ENCODE data around the gene MSI2.

The MSI2 gene

DNA sequence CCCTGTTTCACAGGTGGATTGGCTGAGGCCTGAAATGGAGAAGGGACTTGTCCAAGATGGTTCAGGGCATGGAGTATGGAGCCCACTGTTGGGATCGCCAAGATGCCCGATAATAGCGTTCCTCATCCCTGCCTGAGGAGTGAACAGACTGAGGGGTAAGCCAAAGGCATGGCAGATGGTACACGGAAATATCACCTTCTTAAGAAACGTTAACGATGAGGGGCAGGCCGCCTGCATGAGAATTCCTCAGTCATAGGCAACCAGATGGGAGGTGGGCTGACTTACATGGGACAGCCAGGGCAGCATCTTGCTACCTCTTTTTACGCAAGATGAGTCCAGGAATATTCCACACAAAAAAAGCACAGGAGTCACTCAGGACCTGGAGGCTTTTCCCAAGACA is 300.7 kb downstream of the MSI2 start:
- Mint-ChIP-seq H3K27me3 (no peaks in the 10 kb centered on the region), H3K4me1 (peaks cover 34% of the 10 kb centered on the region), H3K36me3 (ENCODE audit: insufficient read depth) (peaks cover 7% of the 10 kb centered on the region), H3K4me3 (no peak overlapping the region), H3K9me3 (no peaks in the 10 kb centered on the region), H3K27ac (ENCODE audit: low read depth) (no peak overlapping the region)
- no peak for DNase-seq (ENCODE audit: low spot score in 2 of 2)
- ATAC-seq (replicated peaks; ENCODE audit: extremely low read depth, poor library complexity, severe bottlenecking) = no peak

DNA sequence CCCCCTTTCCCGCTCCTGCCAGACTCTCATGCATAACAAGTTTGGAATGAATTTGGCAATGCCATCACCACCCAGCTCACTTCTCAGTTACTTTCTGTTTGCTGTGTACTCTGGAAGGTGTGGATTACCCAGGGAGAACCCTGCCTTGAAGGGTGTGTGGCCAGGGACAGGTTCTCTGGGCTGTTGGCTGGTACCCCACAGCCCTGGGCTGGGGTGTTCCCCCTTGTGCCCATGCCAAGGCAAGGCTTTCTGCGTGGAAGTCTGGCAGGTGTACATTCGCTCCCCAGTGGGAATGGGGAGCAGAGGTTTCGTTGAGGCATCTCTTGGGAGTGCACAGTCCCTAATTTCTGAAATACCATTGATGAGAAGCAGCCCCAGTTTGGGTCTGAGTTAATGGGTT is 301.1 kb downstream of the MSI2 start:
- no peaks in the 10 kb centered on the region for H3K27me3 Mint-ChIP-seq
- no peak overlapping the region for H3K4me3 Mint-ChIP-seq
- H3K36me3 Mint-ChIP-seq (ENCODE audit: insufficient read depth) = peaks cover 9% of the 10 kb centered on the region
- peaks cover 30% of the 10 kb centered on the region for H3K4me1 Mint-ChIP-seq
- DNase-seq (ENCODE audit: low spot score in 2 of 2) (no peak), ATAC-seq (replicated peaks; ENCODE audit: extremely low read depth, poor library complexity, severe bottlenecking) (no peak)
- no peaks in the 10 kb centered on the region for H3K9me3 Mint-ChIP-seq
- no peak overlapping the region for H3K27ac Mint-ChIP-seq (ENCODE audit: low read depth)

DNA sequence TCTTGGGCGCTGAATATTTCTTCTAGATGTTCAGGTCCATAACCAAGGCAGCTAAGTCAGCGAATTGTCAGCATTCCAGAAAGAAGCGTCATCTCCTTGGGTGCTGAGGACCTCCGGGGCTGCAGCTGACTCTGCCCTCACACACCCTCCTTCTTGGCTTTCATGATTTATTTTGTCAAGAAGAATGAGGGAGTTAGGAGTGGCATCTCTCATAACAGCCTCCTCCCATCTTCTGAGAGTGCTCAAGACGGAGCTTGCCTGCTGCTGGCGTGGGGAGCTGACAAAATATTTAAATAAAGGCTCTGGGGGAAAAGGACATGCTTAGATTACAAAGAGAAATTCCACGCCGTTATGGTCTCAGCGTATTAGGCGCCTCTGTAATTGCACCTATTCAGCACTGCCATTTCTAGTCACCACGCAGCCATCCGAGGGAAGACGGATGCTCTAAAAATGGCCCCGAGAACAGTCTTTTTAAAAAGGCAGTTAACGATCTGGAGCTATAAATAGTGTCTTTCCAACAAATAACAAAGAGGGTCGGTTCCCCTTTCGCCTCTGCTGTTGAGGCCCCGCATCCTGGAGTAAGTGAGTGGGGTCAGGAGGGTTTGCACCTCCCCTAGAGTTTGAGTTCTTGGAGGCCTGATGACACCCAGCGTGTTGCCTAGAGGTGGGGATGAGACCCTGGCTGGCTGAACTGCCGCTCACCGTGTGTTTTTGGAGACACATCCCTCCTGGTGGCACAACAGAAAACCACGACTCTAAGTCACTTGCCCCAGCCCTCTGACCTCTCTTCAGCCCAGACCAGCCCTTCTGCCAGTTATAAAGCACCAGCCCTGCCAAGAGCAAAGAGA is 301.7 kb downstream of the MSI2 start:
- no peak overlapping the region for H3K27ac Mint-ChIP-seq (ENCODE audit: low read depth)
- no peak overlapping the region for H3K4me3 Mint-ChIP-seq

DNA sequence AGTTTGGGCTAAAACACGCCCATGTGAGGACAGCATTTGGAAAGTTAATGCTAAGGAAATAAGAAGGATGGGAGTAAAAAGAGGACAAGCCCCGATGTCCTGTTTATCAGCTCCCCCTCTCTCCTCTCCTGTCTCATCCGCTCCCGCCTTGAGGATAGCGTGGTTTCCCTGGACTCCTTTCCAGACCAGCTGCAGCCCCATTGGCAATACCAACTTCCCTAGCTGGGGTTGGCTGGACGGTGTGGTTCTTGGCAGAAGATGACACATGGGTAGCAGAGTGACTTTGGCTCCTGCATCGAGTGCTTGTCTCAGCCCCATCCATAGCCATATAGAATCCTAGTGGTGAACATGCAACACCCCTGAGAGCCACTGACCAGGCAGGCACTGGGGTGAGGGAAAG is 302.9 kb downstream of the MSI2 start:
- no peak for ATAC-seq (replicated peaks; ENCODE audit: extremely low read depth, poor library complexity, severe bottlenecking)
- peaks cover 9% of the 10 kb centered on the region for H3K36me3 Mint-ChIP-seq (ENCODE audit: insufficient read depth)
- no peaks in the 10 kb centered on the region for H3K9me3 Mint-ChIP-seq
- H3K4me1 Mint-ChIP-seq = peaks cover 24% of the 10 kb centered on the region
- no peak for DNase-seq (ENCODE audit: low spot score in 2 of 2)
- H3K27me3 Mint-ChIP-seq = no peaks in the 10 kb centered on the region
- H3K4me3 Mint-ChIP-seq = no peak overlapping the region
- H3K27ac Mint-ChIP-seq (ENCODE audit: low read depth) = no peak overlapping the region

More for the DNA sequence above, 301.7 kb downstream of the MSI2 start:
- Mint-ChIP-seq H3K4me1 (peaks cover 24% of the 10 kb centered on the region), H3K27me3 (no peaks in the 10 kb centered on the region), H3K9me3 (no peaks in the 10 kb centered on the region), H3K36me3 (ENCODE audit: insufficient read depth) (peaks cover 9% of the 10 kb centered on the region)
- no peak for ATAC-seq (replicated peaks; ENCODE audit: extremely low read depth, poor library complexity, severe bottlenecking)
- DNase-seq (ENCODE audit: low spot score in 2 of 2) = no peak

DNA sequence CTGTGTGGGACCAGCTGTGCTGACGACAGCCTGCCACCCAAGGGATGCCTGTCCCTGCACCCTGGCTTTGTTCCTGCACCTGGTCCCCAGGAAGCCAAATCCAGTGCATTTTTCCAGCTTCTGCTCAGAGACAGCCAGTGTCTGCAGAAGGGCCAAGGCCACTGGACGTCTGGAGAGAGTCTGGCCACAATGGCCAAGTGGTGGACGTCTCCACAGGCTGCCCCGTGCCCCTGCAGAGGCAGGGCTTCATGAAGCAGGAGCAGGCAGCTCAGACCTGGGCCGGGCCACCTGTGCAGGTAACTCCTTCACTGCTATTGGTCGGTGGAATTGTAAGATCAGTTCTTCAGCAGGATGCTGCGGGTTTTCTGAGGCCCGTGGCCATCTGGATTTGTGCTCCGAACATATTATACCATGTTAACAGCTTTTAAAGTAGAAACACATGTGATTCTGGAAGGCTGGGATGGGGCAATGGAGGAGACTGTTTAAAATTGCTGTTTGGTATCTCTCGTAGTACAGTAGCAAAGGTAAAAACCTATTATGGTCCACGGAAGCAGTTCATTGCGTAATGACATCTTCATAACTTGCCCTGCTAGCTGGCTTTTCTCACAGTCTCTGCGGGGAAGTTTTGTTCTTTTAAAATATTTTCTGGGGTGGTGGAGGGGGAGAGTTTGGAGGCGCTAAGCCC is 303.5 kb downstream of the MSI2 start:
- Mint-ChIP-seq H3K36me3 (ENCODE audit: insufficient read depth) (peaks cover 9% of the 10 kb centered on the region), H3K4me3 (no peak overlapping the region), H3K9me3 (no peaks in the 10 kb centered on the region), H3K27ac (ENCODE audit: low read depth) (no peak overlapping the region), H3K27me3 (no peaks in the 10 kb centered on the region), H3K4me1 (peaks cover 24% of the 10 kb centered on the region)
- no peak for DNase-seq (ENCODE audit: low spot score in 2 of 2)
- no peak for ATAC-seq (replicated peaks; ENCODE audit: extremely low read depth, poor library complexity, severe bottlenecking)

DNA sequence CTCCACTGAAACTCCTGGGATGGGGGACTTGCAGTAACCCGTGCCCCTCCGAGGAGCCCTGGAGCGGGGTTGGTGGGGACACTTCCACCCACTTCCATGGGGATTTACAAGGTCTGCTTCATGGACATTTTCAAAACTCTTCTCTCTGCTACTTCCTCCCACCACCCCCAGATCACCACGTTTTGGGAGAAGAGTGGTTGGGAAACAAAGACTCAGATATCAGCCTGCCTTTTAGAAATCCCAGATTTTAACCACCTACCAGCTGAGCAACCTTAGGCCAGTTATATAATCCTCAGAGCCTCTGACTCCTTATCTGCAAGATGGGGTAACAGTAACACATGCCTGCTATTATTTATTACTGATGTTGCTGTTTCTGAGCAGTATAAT is 304.0 kb downstream of the MSI2 start:
- ATAC-seq (replicated peaks; ENCODE audit: extremely low read depth, poor library complexity, severe bottlenecking) = no peak
- Mint-ChIP-seq H3K9me3 (no peaks in the 10 kb centered on the region), H3K4me1 (peaks cover 24% of the 10 kb centered on the region), H3K27me3 (no peaks in the 10 kb centered on the region), H3K36me3 (ENCODE audit: insufficient read depth) (peaks cover 9% of the 10 kb centered on the region), H3K27ac (ENCODE audit: low read depth) (no peak overlapping the region), H3K4me3 (no peak overlapping the region)
- DNase-seq (ENCODE audit: low spot score in 2 of 2) = no peak

DNA sequence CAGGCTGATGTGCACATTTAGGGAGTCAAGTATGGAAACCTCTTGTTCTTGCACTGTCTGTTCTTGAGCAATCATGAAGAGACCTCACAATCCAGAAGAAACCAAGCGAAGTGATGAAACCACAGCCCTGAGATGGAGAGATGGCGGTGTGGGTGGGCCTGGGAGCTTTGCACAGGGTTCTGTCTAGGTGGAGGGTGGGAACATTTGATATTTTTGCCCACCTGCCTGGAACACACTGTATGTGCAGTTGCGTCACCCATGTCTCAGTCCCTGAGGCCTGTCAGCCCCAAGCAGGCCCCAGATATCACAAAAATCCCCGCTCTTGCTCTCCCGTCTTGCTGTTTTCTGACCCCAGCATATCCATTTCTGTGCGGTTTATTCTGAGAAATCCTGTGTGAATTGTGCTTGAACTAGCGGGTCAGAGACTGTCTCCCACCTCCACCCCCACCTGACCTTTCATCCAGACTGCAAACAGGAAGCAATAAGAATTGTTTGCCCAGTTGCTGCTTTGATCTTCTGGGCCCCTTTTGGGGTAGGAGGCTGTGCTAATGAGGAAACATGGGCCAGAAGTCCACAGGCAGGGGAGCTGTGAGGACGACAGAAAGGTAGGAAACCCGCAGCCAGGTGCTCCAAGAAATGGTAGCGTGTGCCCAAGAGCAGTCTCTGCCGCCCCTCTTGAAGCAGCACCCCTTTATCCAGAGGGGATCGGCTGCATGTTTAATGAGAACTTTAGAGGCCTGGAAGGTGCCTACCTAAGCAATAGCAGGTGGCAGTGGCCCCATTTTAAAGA is 304.9 kb downstream of the MSI2 start:
- Mint-ChIP-seq H3K27ac (ENCODE audit: low read depth) (no peak overlapping the region), H3K4me3 (no peak overlapping the region), H3K27me3 (no peaks in the 10 kb centered on the region), H3K9me3 (no peaks in the 10 kb centered on the region), H3K4me1 (peaks cover 23% of the 10 kb centered on the region), H3K36me3 (ENCODE audit: insufficient read depth) (peaks cover 10% of the 10 kb centered on the region)
- no peak for ATAC-seq (replicated peaks; ENCODE audit: extremely low read depth, poor library complexity, severe bottlenecking)
- no peak for DNase-seq (ENCODE audit: low spot score in 2 of 2)

DNA sequence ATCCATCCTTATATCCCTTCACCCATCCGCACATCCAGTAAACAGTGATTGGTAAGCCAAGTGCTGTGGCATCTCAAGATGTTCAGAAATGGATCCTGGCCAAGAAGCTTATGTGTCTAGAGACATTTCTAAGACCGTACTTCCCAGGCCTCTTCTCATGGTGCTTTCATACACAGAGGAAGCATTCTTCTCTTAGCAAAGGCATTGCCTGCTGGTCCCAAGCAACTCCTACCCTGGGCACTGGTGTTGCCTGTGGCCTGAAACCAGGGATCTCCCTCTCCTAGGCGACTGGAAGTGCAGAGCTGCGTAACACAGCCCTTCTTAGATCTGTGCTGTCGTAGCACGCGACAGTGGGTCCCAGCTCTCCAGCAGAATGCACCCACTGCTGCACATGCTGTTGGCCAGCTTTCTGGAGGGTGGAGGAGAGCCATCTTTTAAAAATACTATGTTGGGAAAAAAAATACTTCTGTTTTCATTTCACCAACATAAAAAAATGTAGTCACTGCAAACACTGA is 305.9 kb downstream of the MSI2 start:
- no peaks in the 10 kb centered on the region for H3K9me3 Mint-ChIP-seq
- H3K36me3 Mint-ChIP-seq (ENCODE audit: insufficient read depth) = peaks cover 8% of the 10 kb centered on the region
- no peak overlapping the region for H3K27ac Mint-ChIP-seq (ENCODE audit: low read depth)
- peaks cover 23% of the 10 kb centered on the region for H3K4me1 Mint-ChIP-seq
- H3K27me3 Mint-ChIP-seq = no peaks in the 10 kb centered on the region
- DNase-seq (ENCODE audit: low spot score in 2 of 2) (no peak), ATAC-seq (replicated peaks; ENCODE audit: extremely low read depth, poor library complexity, severe bottlenecking) (no peak)
- H3K4me3 Mint-ChIP-seq = no peak overlapping the region

DNA sequence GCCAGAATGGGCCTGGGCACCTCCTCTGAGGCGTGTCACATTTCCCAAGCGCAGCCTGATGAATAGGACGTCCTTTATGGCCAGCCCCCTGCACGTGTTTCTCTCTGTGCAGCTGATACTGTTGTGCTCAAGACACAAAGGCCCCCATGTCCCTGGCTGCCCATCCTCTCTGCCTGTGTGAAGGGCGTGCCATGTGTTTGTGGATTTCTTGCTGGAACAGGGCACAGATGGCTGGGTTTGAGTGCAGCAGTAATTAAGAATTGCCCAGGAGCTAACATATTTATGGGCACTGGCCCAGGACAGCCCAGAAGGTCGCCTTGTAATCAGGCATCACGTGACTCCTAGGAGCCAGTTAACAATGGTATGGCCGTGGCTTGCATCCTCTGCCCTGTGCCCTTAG is 307.6 kb downstream of the MSI2 start:
- ATAC-seq (replicated peaks; ENCODE audit: extremely low read depth, poor library complexity, severe bottlenecking) = no peak
- Mint-ChIP-seq H3K4me3 (no peak overlapping the region), H3K4me1 (peaks cover 29% of the 10 kb centered on the region), H3K27me3 (no peaks in the 10 kb centered on the region), H3K36me3 (ENCODE audit: insufficient read depth) (peaks cover 5% of the 10 kb centered on the region), H3K27ac (ENCODE audit: low read depth) (no peak overlapping the region), H3K9me3 (no peaks in the 10 kb centered on the region)
- no peak for DNase-seq (ENCODE audit: low spot score in 2 of 2)

DNA sequence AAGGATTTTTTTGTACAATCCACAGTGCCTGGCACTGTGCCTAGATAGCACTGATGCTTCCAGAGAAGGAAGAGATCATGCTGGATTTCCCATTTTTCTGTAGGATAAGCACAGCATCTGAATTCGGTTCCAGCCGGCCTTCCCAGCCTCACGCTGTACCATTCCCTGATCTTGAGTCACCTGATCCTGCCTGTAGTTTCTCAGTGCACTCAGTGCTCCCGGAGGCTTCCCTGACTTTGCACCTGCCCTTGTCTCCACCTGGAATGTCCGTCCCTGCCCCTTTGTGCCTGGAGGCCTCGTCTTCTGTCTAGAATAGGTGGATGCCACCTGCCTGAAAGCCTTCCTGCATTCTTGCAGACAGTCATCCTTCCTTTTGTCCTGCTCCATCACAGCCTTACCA is 308.9 kb downstream of the MSI2 start:
- H3K4me3 Mint-ChIP-seq = no peak overlapping the region
- DNase-seq (ENCODE audit: low spot score in 2 of 2) (no peak), ATAC-seq (replicated peaks; ENCODE audit: extremely low read depth, poor library complexity, severe bottlenecking) (no peak)
- no peak overlapping the region for H3K27ac Mint-ChIP-seq (ENCODE audit: low read depth)
- H3K9me3 Mint-ChIP-seq = no peaks in the 10 kb centered on the region
- peaks cover 27% of the 10 kb centered on the region for H3K4me1 Mint-ChIP-seq
- peaks cover 5% of the 10 kb centered on the region for H3K36me3 Mint-ChIP-seq (ENCODE audit: insufficient read depth)
- no peaks in the 10 kb centered on the region for H3K27me3 Mint-ChIP-seq

DNA sequence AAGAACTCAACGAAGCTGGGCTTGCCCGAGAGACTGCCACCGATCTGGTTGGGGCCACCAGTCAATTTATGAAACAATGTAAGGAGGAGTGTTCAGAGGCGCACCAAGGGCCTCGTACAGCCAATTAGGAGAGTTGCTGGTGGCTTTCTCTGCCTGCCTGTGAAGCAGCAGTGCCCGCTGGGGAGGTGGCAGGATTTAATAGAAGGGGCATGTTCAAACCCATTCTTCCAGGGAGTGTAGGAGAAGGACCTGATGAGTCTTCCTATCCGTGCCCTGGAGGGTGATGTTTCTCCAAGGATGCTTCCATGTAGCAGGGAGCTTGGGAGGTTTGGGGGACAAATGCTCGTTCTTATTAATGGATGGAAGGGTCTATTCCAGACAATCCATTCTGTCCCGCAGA is 310.4 kb downstream of the MSI2 start:
- H3K4me1 Mint-ChIP-seq = peaks cover 19% of the 10 kb centered on the region
- no peaks in the 10 kb centered on the region for H3K27me3 Mint-ChIP-seq
- DNase-seq (ENCODE audit: low spot score in 2 of 2) (no peak), ATAC-seq (replicated peaks; ENCODE audit: extremely low read depth, poor library complexity, severe bottlenecking) (no peak)
- no peaks in the 10 kb centered on the region for H3K9me3 Mint-ChIP-seq
- no peak overlapping the region for H3K27ac Mint-ChIP-seq (ENCODE audit: low read depth)
- no peak overlapping the region for H3K4me3 Mint-ChIP-seq
- H3K36me3 Mint-ChIP-seq (ENCODE audit: insufficient read depth) = peaks cover 5% of the 10 kb centered on the region

DNA sequence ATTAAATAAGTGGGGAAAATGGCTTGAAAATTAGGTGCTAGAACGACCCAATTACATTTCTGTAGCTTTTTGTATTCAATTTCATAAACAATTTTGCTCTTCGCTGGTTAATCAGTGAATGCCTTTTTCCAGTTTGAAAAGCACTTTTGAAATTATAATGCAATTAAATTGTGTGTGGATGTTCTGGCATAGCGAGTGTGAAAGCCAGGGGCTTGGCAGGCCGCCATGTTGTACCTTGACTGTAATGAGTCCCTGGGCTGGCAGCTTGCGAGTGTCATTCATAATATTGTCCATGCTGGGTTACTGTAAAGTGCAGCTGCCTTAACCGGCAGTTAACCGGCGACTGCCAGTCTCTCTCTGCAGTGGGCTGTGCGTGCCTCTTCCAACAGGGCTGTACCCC is 310.9 kb downstream of the MSI2 start:
- ATAC-seq (replicated peaks; ENCODE audit: extremely low read depth, poor library complexity, severe bottlenecking) = no peak
- Mint-ChIP-seq H3K4me1 (peaks cover 19% of the 10 kb centered on the region), H3K27me3 (no peaks in the 10 kb centered on the region), H3K4me3 (no peak overlapping the region), H3K27ac (ENCODE audit: low read depth) (no peak overlapping the region), H3K36me3 (ENCODE audit: insufficient read depth) (peaks cover 2% of the 10 kb centered on the region), H3K9me3 (no peaks in the 10 kb centered on the region)
- DNase-seq (ENCODE audit: low spot score in 2 of 2) = no peak

All from central memory CD8-positive, alpha-beta T cell (primary cell).